Measurements from ENCODE around the gene LYL1. TPM values are rescaled to one million over a fixed set of nuclear protein-coding genes. Genes with fewer than 3 reads are reported as not detected.

LYL1 gene
- polyA plus RNA-seq, 1 donor from 2014 or later, result not detected

DNA sequence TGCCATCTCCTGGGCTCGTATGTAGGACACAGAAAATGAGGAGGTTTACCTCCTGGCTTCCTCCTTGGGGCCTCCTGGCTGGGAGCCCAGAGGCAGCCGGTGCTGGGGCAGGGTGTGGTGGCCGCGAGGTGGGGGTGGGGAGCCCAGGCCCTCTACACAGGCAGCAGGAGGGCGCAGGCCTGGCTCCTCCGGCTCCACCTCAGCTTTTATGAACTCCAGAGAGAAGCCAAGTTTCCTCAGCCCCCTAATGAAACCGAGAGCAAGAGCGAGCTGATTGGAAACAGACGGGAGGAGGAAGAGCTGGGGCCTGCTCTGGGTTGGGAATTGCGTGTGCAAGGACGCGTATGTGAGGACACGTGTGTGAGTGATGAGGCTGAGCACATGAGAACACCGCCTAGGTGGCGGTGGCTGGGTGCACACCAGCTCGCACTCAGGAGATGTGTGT lies 23.1 kb downstream of the LYL1 start:
- Histone ChIP-seq H3K9ac (ENCODE audit: low read length) (no peak overlapping the region), H3K9me3 (ENCODE audit: low read length) (no peaks in the 10 kb centered on the region), H3K27me3 (ENCODE audit: insufficient read depth, low read depth, low read length) (no peaks in the 10 kb centered on the region), H4K20me1 (ENCODE audit: insufficient read depth) (no peaks in the 10 kb centered on the region), H3K36me3 (ENCODE audit: insufficient read depth, low read length) (no peaks in the 10 kb centered on the region), H3F3A (ENCODE audit: insufficient read depth, low read length, poor library complexity, severe bottlenecking) (no peaks in the 10 kb centered on the region), H3K27ac (ENCODE audit: low read length) (no peak overlapping the region), H3K4me3 (ENCODE audit: low read length) (no peak overlapping the region), H3K4me2 (ENCODE audit: low read length) (no peak overlapping the region), H3K79me2 (replicated peaks; ENCODE audit: insufficient read depth, low read length) (no peaks in the 10 kb centered on the region), H3K9me2 (ENCODE audit: insufficient read depth, low read length) (no peaks in the 10 kb centered on the region), H2AFZ (ENCODE audit: low read depth, low read length) (no peak overlapping the region)
- TF ChIP-seq EP300 (conservative IDR thresholded peaks at IDR 0.05; ENCODE audit: poor library complexity, severe bottlenecking) (no peak), REST (IDR thresholded peaks at IDR 0.05; ENCODE audit: borderline replicate concordance) (no peak), POLR2AphosphoS5 (IDR thresholded peaks at IDR 0.05) (no peak)
- TF ChIP-seq, protein P1, sequence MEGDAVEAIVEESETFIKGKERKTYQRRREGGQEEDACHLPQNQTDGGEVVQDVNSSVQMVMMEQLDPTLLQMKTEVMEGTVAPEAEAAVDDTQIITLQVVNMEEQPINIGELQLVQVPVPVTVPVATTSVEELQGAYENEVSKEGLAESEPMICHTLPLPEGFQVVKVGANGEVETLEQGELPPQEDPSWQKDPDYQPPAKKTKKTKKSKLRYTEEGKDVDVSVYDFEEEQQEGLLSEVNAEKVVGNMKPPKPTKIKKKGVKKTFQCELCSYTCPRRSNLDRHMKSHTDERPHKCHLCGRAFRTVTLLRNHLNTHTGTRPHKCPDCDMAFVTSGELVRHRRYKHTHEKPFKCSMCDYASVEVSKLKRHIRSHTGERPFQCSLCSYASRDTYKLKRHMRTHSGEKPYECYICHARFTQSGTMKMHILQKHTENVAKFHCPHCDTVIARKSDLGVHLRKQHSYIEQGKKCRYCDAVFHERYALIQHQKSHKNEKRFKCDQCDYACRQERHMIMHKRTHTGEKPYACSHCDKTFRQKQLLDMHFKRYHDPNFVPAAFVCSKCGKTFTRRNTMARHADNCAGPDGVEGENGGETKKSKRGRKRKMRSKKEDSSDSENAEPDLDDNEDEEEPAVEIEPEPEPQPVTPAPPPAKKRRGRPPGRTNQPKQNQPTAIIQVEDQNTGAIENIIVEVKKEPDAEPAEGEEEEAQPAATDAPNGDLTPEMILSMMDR (IDR thresholded peaks at IDR 0.05; ENCODE audit: poor library complexity, severe bottlenecking), result no peak

- Histone ChIP-seq H3K27ac (ENCODE audit: low read length) (no peak overlapping the region), H3K9me2 (ENCODE audit: insufficient read depth, low read length) (no peaks in the 10 kb centered on the region), H3K4me2 (ENCODE audit: low read length) (no peak overlapping the region), H3K9me3 (ENCODE audit: low read length) (no peaks in the 10 kb centered on the region), H3K36me3 (ENCODE audit: insufficient read depth, low read length) (no peaks in the 10 kb centered on the region), H3K27me3 (ENCODE audit: insufficient read depth, low read depth, low read length) (no peaks in the 10 kb centered on the region), H3F3A (ENCODE audit: insufficient read depth, low read length, poor library complexity, severe bottlenecking) (no peaks in the 10 kb centered on the region), H2AFZ (ENCODE audit: low read depth, low read length) (no peak overlapping the region), H3K79me2 (replicated peaks; ENCODE audit: insufficient read depth, low read length) (no peaks in the 10 kb centered on the region), H3K4me3 (ENCODE audit: low read length) (no peak overlapping the region), H3K9ac (ENCODE audit: low read length) (no peak overlapping the region), H4K20me1 (ENCODE audit: insufficient read depth) (no peaks in the 10 kb centered on the region)
- TF ChIP-seq EP300 (conservative IDR thresholded peaks at IDR 0.05; ENCODE audit: poor library complexity, severe bottlenecking) (no peak), POLR2AphosphoS5 (IDR thresholded peaks at IDR 0.05) (no peak), REST (IDR thresholded peaks at IDR 0.05; ENCODE audit: borderline replicate concordance) (no peak), SMC3 (conservative IDR thresholded peaks at IDR 0.05; ENCODE audit: poor library complexity) (no peak), RAD21 (conservative IDR thresholded peaks at IDR 0.05) (no peak), MXI1 (conservative IDR thresholded peaks at IDR 0.05; ENCODE audit: poor library complexity, severe bottlenecking) (no peak), TAF1 (IDR thresholded peaks at IDR 0.05; ENCODE audit: low read depth) (no peak), EZH2 (IDR thresholded peaks at IDR 0.05; ENCODE audit: borderline replicate concordance, insufficient read depth, low read length, poor library complexity, severe bottlenecking) (no peak)
- TF ChIP-seq, protein P1 (IDR thresholded peaks at IDR 0.05; ENCODE audit: poor library complexity, severe bottlenecking), result no peak
Observed at GRCh38 chr19:13078897-13079541, 23.6 kb downstream of the LYL1 start.
